NCI-H2196 (cell line): ENCODE data around the gene CEP57L1.
"Not testable (repeated sequence)": the region's sequence is repeated elsewhere in the genome, so short reads cannot be mapped to it uniquely, and the experiment has no call there.

ENCODE experiments used
- DNase-seq: peaks from one replicate; lab custom pipeline; 2025; ENCODE audit not compliant: unreplicated experiment; lab: John Stamatoyannopoulos, UW

CEP57L1 gene

DNA sequence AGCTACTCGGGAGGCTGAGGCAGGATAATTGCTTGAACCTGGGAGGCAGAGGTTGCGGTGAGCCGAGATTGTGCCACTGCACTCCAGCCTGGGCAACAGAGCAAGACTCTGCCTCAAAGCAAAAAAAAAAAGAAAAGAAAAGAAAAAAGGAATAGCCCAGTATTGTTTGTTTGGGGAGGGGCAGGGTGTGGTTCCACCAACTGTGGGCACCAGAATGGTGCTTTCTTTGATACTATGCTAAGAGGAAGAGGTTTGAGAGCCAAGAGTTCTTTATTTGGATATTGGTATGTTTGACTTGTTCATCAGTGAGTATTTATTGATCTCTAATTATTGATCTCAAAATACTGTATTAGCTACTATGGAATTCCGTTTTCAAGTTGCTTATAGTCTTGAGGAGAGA lies 72.3 kb downstream of the CEP57L1 start:
- no peak for DNase-seq

DNA sequence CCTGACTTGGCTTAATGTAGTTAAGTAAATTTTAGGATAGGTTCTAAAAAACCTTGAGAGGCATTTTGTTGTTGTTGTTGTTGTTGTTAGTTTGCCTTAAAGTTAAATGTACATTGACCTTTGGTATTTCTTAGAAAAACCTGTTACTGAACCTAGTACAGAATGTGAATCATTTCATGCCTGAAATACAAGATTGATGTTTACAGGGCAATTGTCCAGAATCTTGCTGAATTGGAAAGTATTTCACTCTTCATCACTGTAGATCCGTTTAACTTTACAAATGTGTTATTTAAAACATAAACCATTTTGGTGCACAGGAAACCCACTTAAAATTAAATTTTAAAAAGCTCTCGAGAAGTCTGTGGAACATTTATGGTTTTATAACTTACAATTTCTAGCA lies 75.0 kb downstream of the CEP57L1 start:
- DNase-seq = no peak

DNA sequence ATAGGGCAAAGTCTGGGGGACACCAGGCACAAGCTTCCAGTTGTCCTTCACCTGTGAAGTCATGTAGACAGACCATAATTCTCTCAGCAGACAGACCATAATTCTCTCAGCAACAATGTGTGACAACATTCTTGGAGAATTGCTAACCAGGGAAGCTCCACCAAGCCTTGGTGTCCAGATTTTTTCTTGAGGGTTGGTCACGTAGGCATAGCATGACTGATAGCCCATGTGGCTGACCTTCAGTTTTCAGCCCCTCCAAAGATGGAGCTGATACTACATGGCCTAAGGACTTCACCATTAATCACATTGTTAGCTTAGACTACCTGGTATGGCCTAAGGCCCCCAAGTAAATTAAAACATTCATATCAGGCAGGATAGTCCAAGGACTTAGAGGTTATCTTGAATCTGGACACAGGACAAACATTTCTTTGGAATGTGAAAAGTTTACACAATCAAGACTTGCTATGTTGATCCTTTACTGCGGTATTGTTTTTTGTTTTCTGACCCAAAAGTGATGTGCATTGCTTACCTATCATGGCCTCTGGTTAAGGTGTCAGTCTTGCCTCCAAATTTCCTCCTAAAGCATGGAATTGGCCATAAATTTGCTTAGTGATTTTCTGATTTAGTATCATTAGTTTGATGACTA lies 76.9 kb downstream of the CEP57L1 start:
- DNase-seq = no peak

DNA sequence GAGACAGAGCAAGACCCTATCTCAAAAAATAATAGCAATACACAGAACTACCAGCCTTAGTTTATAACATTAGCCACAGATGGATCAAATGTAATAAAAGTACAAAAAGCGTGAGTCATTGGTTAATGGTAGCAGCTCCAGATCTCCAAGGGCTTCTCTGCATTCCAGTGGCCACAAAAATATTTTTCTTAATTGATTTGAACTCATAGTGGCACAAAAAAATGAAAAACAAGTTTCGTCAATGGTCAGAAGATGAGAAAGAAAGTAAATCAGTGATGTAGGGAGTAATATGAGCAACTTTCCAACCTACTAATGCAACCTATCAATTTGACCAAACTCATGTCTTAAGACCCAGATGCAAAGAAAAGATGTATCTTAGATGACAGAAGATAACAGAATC lies 79.6 kb downstream of the CEP57L1 start:
- DNase-seq = no peak

DNA sequence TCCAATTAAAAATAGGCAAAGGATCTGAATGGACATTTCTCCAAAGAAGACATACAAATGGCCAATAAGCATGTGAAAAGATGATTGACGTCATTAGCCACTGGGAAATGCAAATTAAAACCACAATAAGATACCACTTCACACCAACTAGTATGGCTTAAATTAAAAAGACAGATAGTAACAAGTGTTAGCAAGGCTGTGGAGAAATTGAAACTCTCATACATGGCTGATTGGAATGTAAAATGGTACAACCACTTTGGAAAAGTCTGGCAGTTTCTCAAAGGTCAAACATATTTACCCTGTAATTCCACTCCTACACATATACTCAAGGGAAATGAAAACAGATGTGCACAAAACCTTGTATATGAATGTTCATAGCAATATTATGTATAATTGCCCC lies 83.6 kb downstream of the CEP57L1 start:
- DNase-seq = no peak

DNA sequence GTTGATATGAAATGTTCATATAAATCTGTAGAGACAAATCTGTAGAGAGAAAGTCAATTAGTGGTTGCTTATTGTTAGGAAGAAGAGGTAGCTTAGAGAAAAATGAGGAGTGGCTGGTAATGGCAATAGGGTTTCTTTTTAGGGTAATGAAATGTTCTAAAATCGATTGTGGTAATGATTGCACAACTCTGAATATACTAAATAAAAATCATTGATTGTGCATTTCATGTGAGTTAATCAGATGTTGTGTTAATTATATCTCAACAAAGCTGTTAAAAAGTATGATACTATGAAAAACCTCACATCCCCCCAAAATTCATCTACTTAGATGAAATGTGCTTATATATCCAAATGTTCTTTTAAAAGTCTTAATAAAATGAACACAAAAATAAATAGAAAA lies 84.2 kb downstream of the CEP57L1 start:
- DNase-seq = no peak

DNA sequence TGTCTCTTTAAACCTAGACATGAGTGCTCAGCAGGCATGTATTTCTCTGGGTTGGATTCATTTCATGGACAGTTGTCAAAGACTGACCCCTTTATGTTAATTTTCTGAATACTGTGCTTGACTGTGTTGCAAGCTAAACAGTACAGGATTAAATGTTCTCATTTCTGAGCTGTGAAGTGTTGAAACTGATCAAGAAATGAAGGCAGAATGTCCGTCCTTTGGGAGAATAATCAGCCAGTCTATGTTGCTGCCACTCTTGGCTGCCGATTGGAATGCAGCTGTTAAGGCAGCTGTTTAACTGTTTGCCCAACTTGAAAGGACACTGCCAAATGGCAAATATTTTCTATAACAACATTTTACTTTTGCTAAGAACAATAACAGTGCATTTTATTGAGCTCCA lies 87.3 kb downstream of the CEP57L1 start:
- DNase-seq = no peak

DNA sequence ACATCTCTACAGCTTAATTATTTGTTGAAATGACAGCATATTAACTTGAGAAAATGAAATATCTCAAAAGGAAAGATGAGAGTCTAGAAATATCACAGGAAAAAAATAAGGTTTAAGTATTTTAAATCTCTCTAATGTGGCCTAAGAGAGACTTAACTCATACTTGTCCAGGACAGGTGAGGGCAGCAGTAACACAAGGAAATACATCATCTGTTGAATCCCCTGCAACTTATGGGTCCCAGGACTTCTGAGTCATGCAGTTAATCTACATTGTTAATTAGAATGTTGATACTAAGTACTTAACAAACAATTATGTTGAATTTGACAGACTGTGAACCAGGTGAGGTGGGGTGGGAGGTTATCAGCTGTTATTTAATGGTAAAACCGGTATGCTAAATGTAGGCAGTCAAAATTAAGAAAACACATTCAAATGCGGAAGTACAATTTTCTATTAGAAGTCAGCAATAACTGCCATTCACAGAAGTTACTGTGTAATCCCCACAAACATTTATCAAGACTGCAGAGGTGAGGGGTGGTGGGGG lies 87.9 kb downstream of the CEP57L1 start:
- DNase-seq = no peak

DNA sequence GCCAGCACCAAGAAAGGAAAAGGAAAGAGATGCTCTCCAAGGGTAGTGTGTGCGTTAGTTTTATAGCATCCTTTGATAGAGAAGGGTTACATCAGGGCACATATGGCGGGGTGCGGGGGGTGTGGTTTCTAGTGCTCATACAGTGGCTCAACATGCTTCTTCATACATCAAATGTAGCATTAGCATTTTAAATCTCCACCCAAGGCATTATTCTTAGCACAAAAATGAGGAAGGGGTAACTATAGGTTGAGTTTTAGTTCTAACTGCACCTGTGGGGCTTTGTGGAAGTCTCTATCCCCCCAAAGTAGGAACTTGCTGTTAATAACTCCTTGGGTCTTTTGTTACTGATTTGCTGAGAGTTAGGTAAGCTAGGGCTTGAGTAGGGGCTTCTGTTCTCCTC lies 89.3 kb downstream of the CEP57L1 start:
- no peak for DNase-seq

DNA sequence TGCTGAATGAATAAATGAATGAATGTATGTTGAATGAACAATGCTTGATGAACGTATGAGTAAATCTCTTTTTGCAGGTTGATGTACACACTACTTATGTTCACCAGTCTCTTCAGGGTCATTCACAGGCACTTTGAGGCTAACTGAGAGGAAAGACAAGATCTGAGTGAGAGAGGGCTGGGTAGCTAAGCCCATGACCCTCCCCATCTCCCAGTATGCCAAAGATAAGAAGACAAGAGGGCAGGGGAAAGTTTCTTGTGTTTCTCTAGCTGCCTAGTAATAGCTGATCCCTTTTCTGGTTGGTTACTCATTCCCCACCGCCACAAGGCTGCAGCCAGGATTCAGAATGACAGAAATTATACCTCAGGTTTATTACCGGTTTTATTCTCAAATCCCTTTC lies 90.7 kb downstream of the CEP57L1 start:
- no peak for DNase-seq

DNA sequence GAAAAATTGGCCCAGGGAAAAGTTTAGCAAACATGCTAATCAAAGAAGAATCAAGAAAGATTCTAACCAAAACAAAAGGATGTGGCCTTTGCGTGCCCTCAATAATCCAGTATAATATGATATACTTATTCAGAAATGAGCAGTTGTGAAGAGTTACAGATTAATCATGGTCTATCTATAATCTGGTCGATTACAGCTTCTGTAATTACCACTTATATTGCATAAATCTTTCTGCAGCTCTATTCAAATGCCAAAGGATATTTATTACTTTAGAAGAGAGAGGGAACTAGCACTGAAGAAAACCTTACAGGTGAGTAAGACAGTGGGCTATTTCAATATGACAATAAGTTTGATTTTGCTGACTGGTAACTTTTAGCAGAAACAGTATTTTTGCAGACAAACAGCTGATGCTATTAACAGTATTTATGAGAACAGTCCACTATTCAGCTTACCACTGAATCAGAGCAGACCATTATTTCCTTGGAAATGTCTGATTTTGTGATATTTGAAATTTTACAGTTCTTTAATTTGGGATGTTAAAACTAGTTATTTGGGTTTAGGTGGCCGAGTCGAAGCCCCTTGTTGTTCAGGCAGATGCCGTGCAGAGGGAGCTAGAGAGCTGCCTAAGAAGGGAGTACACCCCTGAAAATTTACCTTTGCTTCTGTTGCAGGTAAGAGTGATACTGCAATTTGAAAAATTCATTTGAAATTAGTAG lies 92.2 kb downstream of the CEP57L1 start:
- peak; percentile 76 for DNase-seq

DNA sequence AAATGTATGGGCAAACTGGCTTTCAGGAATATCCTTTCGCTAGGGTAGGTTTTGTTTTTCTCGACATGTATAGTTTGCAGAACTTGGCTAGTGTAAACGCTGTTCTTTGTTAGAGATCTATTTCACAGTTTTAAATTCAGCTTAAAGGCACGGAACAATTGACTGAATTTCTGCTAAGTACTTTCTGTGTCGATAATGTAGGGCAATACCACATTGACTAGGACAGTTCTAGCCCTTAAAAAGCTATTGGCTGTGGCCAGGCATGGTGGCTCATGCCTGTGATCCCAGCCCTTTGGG lies 92.8 kb downstream of the CEP57L1 start:
- DNase-seq = no peak

DNA sequence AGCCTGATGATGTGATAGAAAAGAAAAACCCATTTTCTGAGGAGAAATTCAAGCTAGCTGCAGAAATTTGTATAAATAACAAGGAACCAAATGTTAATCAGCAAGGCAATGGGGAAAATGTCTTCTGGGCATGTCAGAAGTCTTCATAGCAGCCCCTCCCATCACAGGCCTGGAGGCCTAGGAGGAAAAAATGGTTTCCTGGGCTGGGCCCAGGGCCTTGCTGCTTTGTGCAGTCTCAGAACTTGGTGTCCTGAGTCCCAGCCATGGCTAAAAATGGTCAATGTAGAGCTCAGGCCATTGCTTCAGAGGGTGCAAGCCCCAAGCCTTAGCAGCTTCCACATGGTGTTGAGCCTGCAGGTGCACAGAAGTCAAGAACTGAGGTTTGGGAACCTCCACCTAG lies 96.1 kb downstream of the CEP57L1 start:
- not testable (repeated sequence) for DNase-seq

DNA sequence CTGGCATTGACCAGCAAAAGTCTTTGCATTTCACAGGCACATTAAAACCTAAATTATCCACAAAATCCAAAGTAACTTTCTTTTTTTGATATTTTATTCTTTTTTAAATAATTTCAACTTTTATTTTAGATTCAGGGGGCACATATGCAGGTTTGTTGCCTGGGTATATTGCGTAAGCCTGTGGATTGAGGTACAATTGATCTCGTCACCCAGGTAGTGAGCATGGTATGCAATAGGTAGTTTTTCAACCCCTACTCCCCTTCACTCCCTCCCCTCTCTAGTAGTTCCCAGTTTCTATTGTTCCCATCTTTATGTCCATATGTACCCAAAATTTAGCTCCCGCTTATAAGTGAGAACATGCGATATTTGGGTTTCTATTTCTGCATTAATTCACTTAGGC lies 97.6 kb downstream of the CEP57L1 start:
- DNase-seq = no peak

DNA sequence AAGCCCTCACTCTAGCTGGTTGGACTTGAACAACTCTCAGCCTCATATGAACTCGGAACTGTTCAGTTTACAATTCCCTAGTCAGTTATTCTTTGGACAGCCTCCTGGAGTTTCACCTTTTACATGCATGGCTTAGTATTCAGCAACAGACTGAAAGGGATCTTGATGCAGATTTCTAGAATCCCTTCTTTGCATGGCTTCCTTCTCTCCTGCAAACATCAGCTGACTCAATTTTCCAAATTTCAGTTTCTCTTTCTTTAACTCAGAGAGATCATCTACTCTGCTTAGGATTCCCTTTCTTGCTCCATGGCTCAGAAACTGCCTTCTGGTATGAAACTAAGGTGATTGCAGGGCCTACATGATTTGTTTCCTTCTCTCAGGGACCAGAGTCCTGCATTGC lies 99.6 kb downstream of the CEP57L1 start:
- DNase-seq = no peak

DNA sequence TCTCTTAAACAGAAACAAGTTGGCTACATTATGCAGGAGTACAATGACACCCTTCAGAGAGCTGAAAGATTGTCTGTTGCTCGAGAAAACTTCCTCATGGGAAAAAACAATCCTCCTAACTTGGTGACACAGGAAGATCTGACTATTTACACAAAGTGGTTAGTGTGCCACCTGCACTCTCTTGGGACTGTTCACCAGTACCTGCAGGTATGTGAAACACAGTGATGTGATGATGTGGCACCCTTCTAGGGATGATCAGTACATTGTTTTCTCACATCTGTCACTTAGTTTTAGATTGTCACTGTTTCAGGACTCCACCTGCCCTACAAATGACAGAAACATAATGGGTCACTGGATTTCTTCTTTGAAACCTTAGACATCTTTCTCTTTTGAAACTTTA lies 101.8 kb downstream of the CEP57L1 start:
- DNase-seq = no peak

DNA sequence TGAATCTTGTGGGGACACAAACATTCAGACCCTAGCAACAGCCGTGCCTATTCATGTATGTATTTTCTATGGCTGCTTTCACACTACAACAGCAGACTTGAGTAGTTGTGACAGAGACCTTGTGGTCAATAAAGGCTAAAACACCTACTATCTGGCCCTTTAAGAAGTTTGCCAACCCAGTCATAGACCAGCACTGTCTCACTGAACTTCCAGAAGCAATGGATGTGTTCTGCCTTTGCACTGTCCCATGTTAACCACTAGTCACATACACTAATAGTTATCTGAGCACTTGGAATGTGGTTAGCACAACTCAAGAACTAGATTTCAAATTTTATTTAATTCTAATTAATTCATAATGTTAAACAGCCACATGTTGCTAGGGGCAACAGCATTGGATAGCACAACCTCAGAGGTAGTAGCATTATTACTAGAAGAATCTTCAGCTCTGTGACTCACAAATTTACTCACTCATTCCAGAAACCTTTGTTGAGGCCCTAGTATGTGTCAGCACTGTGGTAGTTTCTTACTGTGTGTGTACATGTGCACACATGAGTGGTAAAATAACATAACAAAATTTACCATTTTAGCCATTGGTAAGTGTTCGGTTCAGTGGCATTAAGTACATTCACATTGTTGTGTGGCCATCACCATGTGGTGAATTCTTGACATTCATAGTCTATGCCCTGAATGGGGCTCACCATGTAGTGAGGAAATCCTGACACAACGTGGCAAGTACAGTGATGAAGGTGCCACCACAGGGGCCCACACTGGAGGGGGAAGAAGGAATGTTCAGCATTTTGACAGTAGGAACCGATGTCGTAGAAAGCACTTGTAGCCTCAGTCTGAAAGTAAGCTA lies 107.3 kb downstream of the CEP57L1 start:
- DNase-seq = no peak

DNA sequence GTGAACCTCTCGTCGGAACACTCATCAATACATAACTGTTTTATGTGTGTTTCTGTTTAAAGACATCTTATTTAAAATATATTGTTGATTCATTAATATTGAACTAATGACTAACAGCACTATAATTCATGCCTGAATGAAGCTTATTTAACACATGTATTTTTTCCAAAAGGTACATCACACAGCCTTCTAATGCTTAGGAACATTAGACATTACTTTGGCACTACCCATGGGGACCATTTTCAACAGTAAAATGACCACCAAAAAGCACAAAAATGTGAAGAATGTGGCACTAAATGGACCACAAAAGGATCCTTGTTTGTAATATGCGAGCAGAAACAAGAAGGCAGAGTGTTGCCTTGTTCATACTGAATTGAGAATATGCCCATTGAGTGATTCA lies 109.2 kb downstream of the CEP57L1 start:
- DNase-seq = no peak

DNA sequence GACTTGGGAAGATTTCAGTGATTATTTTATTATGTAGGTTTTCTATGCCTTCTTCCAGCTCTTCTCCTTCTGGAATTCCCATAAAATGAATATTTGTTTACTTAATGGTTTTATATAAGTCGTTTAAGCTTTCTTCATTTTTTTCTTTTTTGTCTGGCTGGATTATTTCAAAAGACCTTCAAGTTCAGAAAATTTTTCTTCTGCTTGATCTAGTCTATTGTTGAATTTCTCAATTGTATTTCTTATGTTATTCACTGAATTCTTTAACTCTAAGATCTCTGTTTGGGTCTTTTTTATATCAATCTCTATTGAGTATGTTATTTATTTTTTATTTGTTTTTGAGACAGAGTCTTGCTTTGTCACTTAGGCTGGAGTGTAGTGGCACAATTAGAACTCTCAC lies 117.4 kb downstream of the CEP57L1 start:
- DNase-seq = no peak
